DMS79 treated with DMSO at 0.1 percent for 48 hours (cell line): Measurements from ENCODE around the gene APOA5.
"Not testable (repeated sequence)": the region's sequence is repeated elsewhere in the genome, so short reads cannot be mapped to it uniquely, and the experiment has no call there.

ENCODE experiments used
- DNase-seq: peaks from one replicate; lab custom pipeline; 2025; lab: John Stamatoyannopoulos, UW

The APOA5 gene

GRCh38 chr11:116827461-116827860, 35.8 kb upstream of the APOA5 start:
- no peak for DNase-seq

DNA sequence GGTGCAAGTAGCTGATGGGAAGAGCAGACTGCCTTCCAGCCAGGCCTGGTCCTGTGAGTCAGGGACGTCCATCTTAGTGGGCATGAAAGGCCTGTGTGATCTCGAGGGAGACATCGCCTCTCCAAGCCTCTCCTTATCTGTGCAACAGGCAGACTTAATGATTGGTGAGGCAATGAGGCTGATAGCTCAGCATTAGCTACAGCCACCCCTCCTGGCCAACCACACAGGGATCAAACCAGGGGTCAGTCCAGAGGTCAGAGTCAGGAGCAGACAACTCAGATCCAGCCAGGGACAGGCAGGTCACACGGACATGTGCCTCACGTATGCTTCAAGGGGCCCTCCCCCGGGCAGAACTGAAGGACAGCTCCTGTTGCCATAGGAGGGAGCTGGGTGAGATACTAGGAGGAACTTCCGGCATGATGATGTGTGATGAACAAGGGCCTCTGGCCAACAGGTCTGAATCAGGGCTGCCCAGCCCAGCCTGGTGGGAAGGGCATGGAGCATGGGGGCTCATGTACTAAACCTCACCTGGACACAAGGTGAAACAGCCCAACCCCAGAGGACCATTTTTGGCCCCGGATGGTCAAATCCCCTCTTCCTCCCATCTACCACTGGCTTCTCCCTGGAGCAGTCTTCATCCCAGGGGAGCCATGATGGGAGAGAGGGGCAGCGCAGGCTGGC, 35.2 kb upstream of the APOA5 start:
- DNase-seq = no peak

GRCh38 chr11:116825854-116826750, 34.4 kb upstream of the APOA5 start:
- DNase-seq = no peak

DNA sequence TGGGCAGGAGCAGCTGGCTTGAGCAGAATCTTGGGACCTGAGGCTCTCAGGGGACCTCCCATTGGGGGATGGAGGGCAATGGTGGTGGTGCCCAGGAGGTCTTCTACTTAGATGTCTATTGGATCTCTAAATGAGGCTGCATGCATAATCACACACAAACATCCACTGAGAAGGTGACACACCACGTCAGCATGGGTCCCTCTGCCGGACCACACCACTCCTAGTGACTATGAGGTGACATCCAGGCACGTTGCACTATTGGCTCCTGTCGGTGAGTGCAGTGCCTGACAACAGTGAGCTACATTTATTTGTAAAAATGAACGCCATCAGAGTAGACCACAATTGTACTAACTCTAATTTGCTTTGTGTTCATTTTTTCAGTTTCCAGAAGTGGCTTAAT, 33.8 kb upstream of the APOA5 start:
- DNase-seq = no peak

- no peak for DNase-seq
Observed at GRCh38 chr11:116823031-116823843, 31.6 kb upstream of the APOA5 start, which contains the start of gene APOA4. Gene APOA4 (minus strand): TSS chr11:116823304. CDS start chr11:116823191, 113 bp downstream.

GRCh38 chr11:116822575-116822974, 30.9 kb upstream of the APOA5 start:
- DNase-seq = no peak

DNA sequence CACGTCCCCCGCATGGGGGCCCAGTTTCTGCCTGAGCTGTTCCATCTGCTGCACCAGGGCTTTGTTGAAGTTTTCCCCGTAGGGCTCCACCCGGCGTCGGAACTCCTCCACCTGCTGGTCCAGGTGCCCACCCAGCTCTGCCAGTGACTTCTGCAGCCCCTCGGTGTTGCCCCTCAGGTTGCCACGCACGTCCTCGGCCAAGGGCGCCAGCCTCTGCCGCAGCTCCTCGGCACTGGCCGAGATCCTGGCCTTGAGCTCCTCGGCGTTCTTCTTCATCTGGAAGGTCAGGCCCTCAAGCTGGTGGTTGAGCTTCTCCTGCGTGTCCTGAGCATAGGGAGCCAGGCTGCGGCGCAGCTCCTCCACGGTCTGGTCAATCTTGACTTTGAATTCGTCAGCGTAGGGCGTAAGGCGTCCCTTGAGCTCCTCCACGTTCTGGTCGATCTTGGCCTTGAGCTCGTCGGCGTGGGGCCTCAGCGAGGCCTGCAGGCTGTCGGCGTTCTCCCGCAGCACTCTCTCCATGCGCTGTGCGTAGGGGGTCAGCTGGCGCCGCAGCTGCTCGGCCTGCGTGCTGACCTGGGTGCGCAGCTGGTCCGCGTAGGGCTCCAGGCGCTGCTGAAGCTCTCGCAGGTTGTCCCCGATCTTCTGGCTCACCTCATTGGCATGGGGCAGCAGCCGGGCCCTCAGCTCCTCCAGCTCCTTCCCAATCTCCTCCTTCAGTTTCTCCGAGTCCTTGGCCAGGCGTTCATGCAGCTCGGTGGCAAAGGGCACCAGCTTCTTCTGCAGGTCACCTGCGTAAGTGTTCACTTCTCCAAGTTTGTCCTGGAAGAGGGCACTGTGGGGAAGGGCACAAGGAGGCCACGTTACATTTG, 29.6 kb upstream of the APOA5 start:
- no peak for DNase-seq

GRCh38 chr11:116819049-116819448, 27.4 kb upstream of the APOA5 start:
- no peak for DNase-seq

- DNase-seq = no peak
Observed at GRCh38 chr11:116814502-116814901, 22.8 kb upstream of the APOA5 start.

DNA sequence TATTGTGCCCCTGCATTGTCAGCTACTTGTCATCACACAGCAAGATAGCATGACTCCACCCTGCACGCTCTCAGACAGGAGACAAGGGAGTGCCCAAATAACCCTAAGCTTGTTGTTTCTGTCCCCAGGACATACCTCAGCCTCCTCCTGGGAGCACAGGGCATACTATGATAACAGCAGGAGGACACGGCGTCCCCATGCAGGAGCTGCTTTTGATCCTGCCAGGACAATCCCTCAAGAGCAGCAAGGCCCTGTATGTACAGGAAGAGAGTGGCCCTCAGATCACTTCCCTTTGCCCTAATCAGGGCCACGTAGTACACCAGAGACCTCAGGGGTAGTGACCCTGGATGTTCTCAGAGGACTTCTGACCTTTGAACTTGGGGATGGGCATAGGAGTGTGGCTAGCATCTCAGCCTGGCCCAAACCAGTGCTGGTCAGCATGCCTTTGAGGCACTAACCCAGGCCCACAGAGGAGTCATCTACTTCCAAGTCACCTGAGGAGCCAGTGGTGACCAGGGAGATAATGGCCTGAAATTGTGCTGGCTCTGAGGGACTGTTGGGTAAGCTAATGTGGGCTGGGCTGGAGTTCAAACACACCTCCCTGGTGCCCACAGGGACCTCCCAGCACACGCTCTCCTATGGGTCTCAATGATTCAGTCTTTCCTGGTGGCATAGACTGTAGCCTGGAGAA, 22.2 kb upstream of the APOA5 start:
- DNase-seq = no peak

DNA sequence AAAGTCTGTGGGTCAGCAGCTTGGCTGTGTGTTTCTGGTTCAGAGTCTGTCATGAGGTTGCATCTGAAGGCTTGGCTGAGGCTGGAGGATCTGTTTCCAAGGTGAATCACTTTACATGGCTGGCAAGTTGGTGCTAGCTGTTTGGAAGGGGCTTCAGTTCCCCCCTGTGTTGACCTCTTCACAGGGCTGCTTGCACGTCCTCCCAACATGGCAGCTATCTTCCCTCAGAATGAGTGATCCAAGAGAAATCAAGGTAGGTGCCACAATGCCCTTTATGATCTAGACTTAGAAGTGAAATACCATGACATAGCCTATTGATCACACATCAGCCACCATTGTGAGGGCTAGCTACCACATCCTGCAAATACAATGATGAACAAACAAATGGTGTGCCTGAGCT, 21.5 kb upstream of the APOA5 start:
- no peak for DNase-seq

- no peak for DNase-seq
Observed at GRCh38 chr11:116812109-116812508, 20.4 kb upstream of the APOA5 start.

DNA sequence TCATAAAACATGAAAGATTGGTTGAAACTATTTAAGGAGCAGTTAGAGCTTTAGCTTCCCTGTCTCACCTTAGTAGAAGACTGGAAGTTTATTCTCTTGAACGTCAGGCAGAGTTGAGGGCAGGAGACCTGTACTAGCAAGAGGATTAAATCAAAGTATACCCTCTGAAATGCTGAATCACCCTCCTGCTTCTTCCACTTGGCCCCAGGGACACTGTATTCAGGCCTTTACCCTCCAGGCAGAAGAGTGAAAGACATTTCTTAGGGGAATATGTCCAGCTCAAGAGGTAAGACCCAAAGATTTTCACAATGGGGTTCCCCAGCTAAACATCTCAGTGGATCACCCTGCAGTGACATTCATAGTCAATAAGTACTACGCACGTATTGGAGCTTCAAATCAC, 19.5 kb upstream of the APOA5 start:
- DNase-seq = no peak

DNA sequence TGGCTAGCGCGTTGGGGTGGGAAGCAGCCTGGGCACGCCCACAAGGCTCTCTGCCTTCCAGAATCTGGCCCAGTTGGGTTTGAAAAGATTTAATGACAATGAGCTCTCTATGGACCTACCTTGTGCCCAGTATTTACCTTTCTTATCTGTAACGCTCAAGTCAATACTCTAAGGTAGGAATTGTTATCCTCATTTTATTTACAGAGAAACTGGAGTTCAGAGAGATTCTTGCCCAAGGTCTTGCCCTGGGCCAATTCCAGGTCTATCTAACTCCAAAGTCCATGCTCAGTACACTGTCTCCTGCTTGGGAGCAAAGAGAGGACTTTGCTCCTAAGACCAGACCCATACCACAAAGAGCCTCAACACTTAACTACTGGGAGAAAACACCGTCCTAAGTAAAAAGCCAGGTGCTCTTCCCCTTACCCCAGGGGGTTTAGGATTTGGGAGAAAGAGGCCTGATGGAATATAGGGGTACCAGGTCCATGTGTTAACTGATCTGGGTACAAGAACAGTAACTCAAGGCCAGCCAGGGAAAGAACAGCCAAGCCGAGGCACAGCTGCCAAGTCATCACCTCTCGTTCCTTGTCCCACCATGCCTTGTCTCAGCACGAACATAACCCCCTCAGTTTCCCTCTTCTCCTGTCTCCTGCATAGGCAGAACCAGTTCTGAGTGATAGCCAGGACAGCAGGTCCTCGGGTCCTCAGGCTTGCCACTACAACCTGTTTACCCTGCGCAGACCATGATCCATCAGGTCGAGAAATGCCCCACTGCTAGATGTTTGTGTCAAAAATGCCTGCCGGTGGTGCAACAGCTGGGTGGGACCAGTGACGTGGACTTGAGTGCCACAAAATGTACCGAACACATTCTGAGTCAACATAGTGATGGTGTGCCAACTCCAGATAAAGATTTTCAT, 16.8 kb upstream of the APOA5 start:
- no peak for DNase-seq

GRCh38 chr11:116807601-116808261, 16.1 kb upstream of the APOA5 start:
- DNase-seq = no peak

- no peak for DNase-seq
Observed at GRCh38 chr11:116804001-116804400, 12.3 kb upstream of the APOA5 start.

- not testable (repeated sequence) for DNase-seq
Observed at GRCh38 chr11:116801662-116802061, 10.0 kb upstream of the APOA5 start.

- no peak for DNase-seq
Observed at GRCh38 chr11:116800610-116801009, 8.9 kb upstream of the APOA5 start.

DNA sequence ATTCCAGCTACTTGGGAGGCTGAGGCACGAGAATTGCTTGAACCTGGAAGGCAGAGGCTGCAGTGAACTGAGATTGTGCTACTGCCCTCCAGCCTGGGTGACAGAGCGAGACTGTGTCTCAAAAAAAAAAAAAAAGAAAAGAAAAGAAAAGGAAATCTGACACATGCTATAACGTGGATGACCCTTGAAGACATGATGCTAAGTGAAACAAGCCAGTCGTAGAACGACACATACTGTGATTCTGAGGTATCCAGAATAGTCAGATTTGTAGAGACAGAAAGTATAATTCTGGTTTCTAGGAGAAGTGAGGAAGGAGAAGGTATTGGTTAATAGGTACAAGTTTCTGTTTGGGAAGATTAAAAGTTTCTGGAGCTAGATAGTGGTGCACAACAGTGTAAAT, 6.7 kb upstream of the APOA5 start:
- DNase-seq = no peak
